HG03565 (cell line): Measurements from ENCODE around the gene TMEM185A.
"Not testable (repeated sequence)": the region's sequence is repeated elsewhere in the genome, so short reads cannot be mapped to it uniquely, and the experiment has no call there.

Experiments
- ATAC-seq: cut with Tn5 transposase; IDR thresholded peaks from one replicate; pipeline ENCODE4 v1.9.1; 2021; ENCODE audit warnings: mild to moderate bottlenecking, moderate library complexity; ENCODE audit not compliant: unreplicated experiment

The TMEM185A gene

GRCh38 chrX:149563359-149563758 lies 68.2 kb downstream of the TMEM185A start:
- no peak for ATAC-seq

DNA sequence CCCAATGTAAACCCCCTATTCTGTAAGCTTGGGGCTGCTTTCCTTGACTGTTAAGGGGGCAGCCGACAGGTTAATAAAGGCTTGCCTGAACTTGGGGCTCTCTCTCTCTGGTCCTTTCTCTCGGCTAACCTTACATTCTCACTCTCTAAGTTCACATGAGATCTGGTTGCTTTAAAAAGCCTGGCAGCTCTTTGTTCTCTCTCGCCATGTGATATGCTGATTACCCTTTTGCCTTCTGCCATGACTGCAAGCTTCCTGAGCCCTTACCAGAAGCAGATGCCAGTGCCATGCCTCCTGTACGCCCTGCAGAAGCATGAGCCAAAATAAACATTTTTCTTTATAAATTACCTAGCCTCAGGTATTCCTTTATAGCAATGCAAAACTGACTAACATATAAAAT lies 76.3 kb downstream of the TMEM185A start:
- not testable (repeated sequence) for ATAC-seq

GRCh38 chrX:149551939-149552248 lies 79.7 kb downstream of the TMEM185A start:
- ATAC-seq: peak; percentile 13

GRCh38 chrX:149551245-149551938 lies 80.2 kb downstream of the TMEM185A start:
- peak; percentile 40 for ATAC-seq

- ATAC-seq: not testable (repeated sequence)
Measured at GRCh38 chrX:149550454-149550853, 81.1 kb downstream of the TMEM185A start.

DNA sequence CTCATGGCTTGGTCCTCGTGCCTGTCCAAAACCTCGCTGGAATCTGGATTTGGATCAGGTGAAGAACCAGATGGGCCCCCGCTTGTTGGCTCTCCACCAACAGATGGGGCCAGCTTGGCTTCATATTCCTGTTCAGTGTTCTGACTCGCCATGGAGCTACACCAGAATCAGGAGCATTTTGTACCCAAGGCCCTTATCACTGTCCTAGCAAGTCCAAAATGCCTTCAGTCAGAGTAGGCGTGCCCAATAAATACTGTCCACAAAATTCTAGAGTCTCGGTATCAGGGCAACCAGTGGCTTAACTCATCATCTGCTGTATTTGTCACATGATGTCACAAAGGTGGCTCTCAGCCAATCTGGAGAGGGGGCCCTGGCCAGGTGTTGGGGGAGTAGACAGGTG lies 81.9 kb downstream of the TMEM185A start, which contains the start of gene HSFX3:
HSFX3 (minus strand) TSS at position 224 of the 400 bp plus-strand sequence; CDS start at position 152, 72 bp downstream.
- not testable (repeated sequence) for ATAC-seq

- ATAC-seq: not testable (repeated sequence)
Measured at GRCh38 chrX:149547782-149548181, 83.8 kb downstream of the TMEM185A start.

- ATAC-seq: not testable (repeated sequence)
Measured at GRCh38 chrX:149546962-149547361, 84.6 kb downstream of the TMEM185A start.
